Neuronal stem cell (in vitro differentiated cells): ENCODE results near the gene PNISR.

Experiments
- DNase-seq: peaks from one replicate; pipeline ENCODE4 v3.0.0-alpha.2; 2013; ENCODE audit warnings: low spot score
- H2AFZ ChIP-seq: one replicate; pipeline ENCODE4 v1.6.1; 2013; ENCODE audit warnings: mild to moderate bottlenecking, low read length, inconsistent platforms
- H2AK5ac ChIP-seq: 2 replicates; pipeline ENCODE4 v1.6.1; 2013; ENCODE audit warnings: low read depth, mild to moderate bottlenecking, inconsistent platforms, low read length, moderate library complexity, mixed read lengths
- H2BK120ac ChIP-seq: 2 replicates; pipeline ENCODE4 v1.6.1; 2013; ENCODE audit warnings: low read depth, mild to moderate bottlenecking, inconsistent platforms, low read length, moderate library complexity, mixed read lengths
- H2BK12ac ChIP-seq: one replicate; pipeline ENCODE4 v1.6.1; 2013; ENCODE audit warnings: low read length, inconsistent platforms
- H2BK15ac ChIP-seq: 2 replicates; pipeline ENCODE4 v1.6.1; 2013; ENCODE audit warnings: mild to moderate bottlenecking, low read length, inconsistent platforms, mixed read lengths
- H2BK5ac ChIP-seq: one replicate; pipeline ENCODE4 v1.6.1; 2013; ENCODE audit warnings: inconsistent platforms, mild to moderate bottlenecking, low read length, moderate library complexity
- H3K14ac ChIP-seq: one replicate; pipeline ENCODE4 v1.6.1; 2013; ENCODE audit warnings: low read length, inconsistent platforms
- H3K18ac ChIP-seq: 2 replicates; pipeline ENCODE4 v1.6.1; 2013; ENCODE audit warnings: low read length, inconsistent platforms
- H3K23ac ChIP-seq: 2 replicates; pipeline ENCODE4 v1.6.1; 2013; ENCODE audit warnings: low read depth, mild to moderate bottlenecking, mixed read lengths, low read length, inconsistent platforms; ENCODE audit not compliant: poor library complexity
- H3K27ac ChIP-seq: replicated peaks from 3 replicates; pipeline ENCODE4 v1.5.1; 2013; ENCODE audit warnings: low read length, inconsistent platforms
- H3K27me3 ChIP-seq, 3 experiments: 2 replicates each; pipeline ENCODE4 v1.6.1; 2013; ENCODE audit warnings: low read length in 3 of 3, mild to moderate bottlenecking in 2 of 3, inconsistent platforms in 1 of 3, low read depth in 1 of 3, mixed read lengths in 1 of 3, moderate library complexity in 1 of 3; ENCODE audit not compliant: control insufficient read depth in 3 of 3, insufficient read depth in 3 of 3
- H3K36me3 ChIP-seq, 2 donors: replicated peaks in 1 of 2; 2 replicates each; pipeline ENCODE4 v1.6.1; 2013; ENCODE audit warnings: low read length in 2 of 2; ENCODE audit not compliant: control insufficient read depth in 2 of 2, insufficient read depth in 2 of 2
- H3K4ac ChIP-seq: 2 replicates; pipeline ENCODE4 v1.6.1; 2013; ENCODE audit warnings: inconsistent platforms, mild to moderate bottlenecking, low read length, moderate library complexity
- H3K4me1 ChIP-seq, 2 donors: 1 replicate in 1 of 2; 2 replicates in 1 of 2; pipeline ENCODE4 v1.6.1; 2013; ENCODE audit warnings: low read length in 2 of 2, low read depth in 1 of 2; ENCODE audit not compliant: control insufficient read depth in 2 of 2, insufficient read depth in 1 of 2
- H3K4me2 ChIP-seq: one replicate; pipeline ENCODE4 v1.6.1; 2013; ENCODE audit warnings: mild to moderate bottlenecking, low read length, inconsistent platforms; ENCODE audit not compliant: insufficient read depth, poor library complexity, severe bottlenecking
- H3K4me3 ChIP-seq, 2 donors: 2 replicates each; pipeline ENCODE4 v1.5.1; 2013; ENCODE audit warnings: low read length in 2 of 2, mild to moderate bottlenecking in 2 of 2, inconsistent platforms in 1 of 2, moderate library complexity in 1 of 2
- H3K79me1 ChIP-seq: one replicate; pipeline ENCODE4 v1.6.1; 2013; ENCODE audit warnings: low read depth, mild to moderate bottlenecking, inconsistent platforms, low read length, moderate library complexity
- H3K9ac ChIP-seq: one replicate; pipeline ENCODE4 v1.6.1; 2013; ENCODE audit warnings: mild to moderate bottlenecking, low read depth, low read length, inconsistent platforms; ENCODE audit not compliant: poor library complexity
- H3K9me3 ChIP-seq, 2 donors: replicated peaks in 1 of 2; 2 replicates each; pipeline versions ENCODE3 to v1.6.1; 2013; ENCODE audit warnings: low read length in 2 of 2, mild to moderate bottlenecking in 2 of 2, inconsistent platforms in 1 of 2, low read depth in 1 of 2, mixed read lengths in 1 of 2, moderate library complexity in 1 of 2; ENCODE audit not compliant: control insufficient read depth in 2 of 2, insufficient read depth in 1 of 2
- H4K8ac ChIP-seq: one replicate; pipeline ENCODE4 v1.6.1; 2013; ENCODE audit warnings: low read depth, mild to moderate bottlenecking, inconsistent platforms, low read length, moderate library complexity
- H4K91ac ChIP-seq: one replicate; pipeline ENCODE4 v1.6.1; 2013; ENCODE audit warnings: low read length, low read depth, mild to moderate bottlenecking, inconsistent platforms; ENCODE audit not compliant: poor library complexity
- WGBS, 2 donors: extraction: QIAGEN DNeasy Blood & Tissue Kit; methylation state at CpG; one replicate each; pipeline ENCODE4 v1.1.7; 2013; ENCODE audit warnings: missing lambda C conversion rate in 2 of 2, mixed read lengths in 1 of 2; ENCODE audit not compliant: insufficient read length in 2 of 2, insufficient replicate concordance in 1 of 2; ENCODE audit errors: extremely low coverage in 2 of 2; 5-methylcytosine and 5-hydroxymethylcytosine counted together

Gene PNISR

GRCh38 chr6:99369533-99369932 lies 55.6 kb downstream of the PNISR start:
- H3K4ac ChIP-seq = no peak overlapping the region
- no peak overlapping the region for H4K91ac ChIP-seq
- no peak overlapping the region for H3K14ac ChIP-seq
- no peaks in the 10 kb centered on the region for H3K9me3 ChIP-seq
- H4K8ac ChIP-seq = no peak overlapping the region
- H2BK15ac ChIP-seq = no peak overlapping the region
- no peak overlapping the region for H2AFZ ChIP-seq
- H2BK12ac ChIP-seq = no peak overlapping the region
- H3K9ac ChIP-seq = no peak overlapping the region
- H3K4me3 ChIP-seq = no peak overlapping the region
- H3K23ac ChIP-seq = no peak overlapping the region
- no peaks in the 10 kb centered on the region for H3K79me1 ChIP-seq
- H2BK5ac ChIP-seq = no peak overlapping the region
- H2AK5ac ChIP-seq = no peak overlapping the region
- no peak overlapping the region for H3K4me2 ChIP-seq
- H3K27ac ChIP-seq = no peak overlapping the region
- H2BK120ac ChIP-seq = no peak overlapping the region
- H3K27me3 ChIP-seq = no peaks in the 10 kb centered on the region
- no peaks in the 10 kb centered on the region for H3K36me3 ChIP-seq
- no peak overlapping the region for H3K18ac ChIP-seq
- peaks cover 0 to 3% of the 10 kb centered on the region in 2 donors for H3K4me1 ChIP-seq
- DNase-seq = no peak

DNA sequence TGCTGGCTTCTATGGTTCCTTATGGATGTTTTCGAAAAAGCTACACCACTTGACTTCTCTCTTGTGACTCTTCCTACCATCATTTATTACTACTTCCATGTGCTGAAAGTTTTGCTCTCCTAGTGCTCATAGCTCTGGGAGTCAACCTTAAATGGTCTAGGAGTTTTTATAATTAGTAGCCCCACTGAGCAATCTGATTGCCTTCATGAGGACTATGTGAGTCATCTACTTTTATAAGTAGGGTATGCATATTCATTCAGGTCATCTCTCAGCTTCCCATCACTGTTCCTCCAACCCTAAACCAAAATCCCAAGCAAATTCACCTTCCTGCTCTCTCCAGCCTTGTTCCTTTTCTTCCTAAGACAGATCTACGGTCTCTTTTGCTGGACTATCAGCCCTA lies 58.3 kb downstream of the PNISR start:
- Histone ChIP-seq H3K14ac (no peak overlapping the region), H3K18ac (no peak overlapping the region), H2BK120ac (no peak overlapping the region), H3K79me1 (no peaks in the 10 kb centered on the region), H2BK5ac (no peak overlapping the region), H3K4ac (no peak overlapping the region), H3K4me1 (peaks cover 0 to 3% of the 10 kb centered on the region in 2 donors), H3K27me3 (no peaks in the 10 kb centered on the region), H2AK5ac (no peak overlapping the region), H2AFZ (no peak overlapping the region), H3K23ac (no peak overlapping the region), H2BK12ac (no peak overlapping the region), H3K9ac (no peak overlapping the region), H3K27ac (no peak overlapping the region), H3K4me3 (no peak overlapping the region), H4K91ac (no peak overlapping the region), H3K36me3 (no peaks in the 10 kb centered on the region), H4K8ac (no peak overlapping the region), H2BK15ac (no peak overlapping the region), H3K4me2 (no peak overlapping the region), H3K9me3 (no peaks in the 10 kb centered on the region)
- no peak for DNase-seq
- WGBS, 2 donors = no CpG with 5 or more reads among the region's 2 CpGs

- H3K9me3 ChIP-seq = no peaks in the 10 kb centered on the region
- no peak overlapping the region for H2BK15ac ChIP-seq
- no peaks in the 10 kb centered on the region for H3K27me3 ChIP-seq
- no peak overlapping the region for H3K4me3 ChIP-seq
- no peak overlapping the region for H2BK12ac ChIP-seq
- no peak overlapping the region for H2BK120ac ChIP-seq
- no peak overlapping the region for H2AK5ac ChIP-seq
- H3K4me2 ChIP-seq = no peak overlapping the region
- WGBS, 2 donors = no CpG with 5 or more reads among the region's 5 CpGs
- no peaks in the 10 kb centered on the region for H3K79me1 ChIP-seq
- H2AFZ ChIP-seq = no peak overlapping the region
- no peak for DNase-seq
- H3K36me3 ChIP-seq = no peaks in the 10 kb centered on the region
- H3K14ac ChIP-seq = no peak overlapping the region
- H2BK5ac ChIP-seq = no peak overlapping the region
- H3K18ac ChIP-seq = no peak overlapping the region
- H3K27ac ChIP-seq = no peak overlapping the region
- no peak overlapping the region for H4K8ac ChIP-seq
- no peak overlapping the region for H3K9ac ChIP-seq
- H3K4ac ChIP-seq = no peak overlapping the region
- H4K91ac ChIP-seq = no peak overlapping the region
- no peaks in the 10 kb centered on the region for H3K4me1 ChIP-seq
- H3K23ac ChIP-seq = no peak overlapping the region
These were observed 61.1 kb downstream of the PNISR start for GRCh38 chr6:99364026-99364425.

- H3K14ac ChIP-seq = no peak overlapping the region
- no peak overlapping the region for H2BK120ac ChIP-seq
- no peak overlapping the region for H3K18ac ChIP-seq
- peaks cover 0 to 3% (median 0%) of the 10 kb centered on the region in 3 experiments for H3K27me3 ChIP-seq
- no peak overlapping the region for H3K4me3 ChIP-seq
- no peak overlapping the region for H2BK12ac ChIP-seq
- no peak overlapping the region for H2BK5ac ChIP-seq
- H4K8ac ChIP-seq = no peak overlapping the region
- H3K4me1 ChIP-seq = no peaks in the 10 kb centered on the region
- H3K4me2 ChIP-seq = no peak overlapping the region
- DNase-seq = no peak
- H3K79me1 ChIP-seq = no peaks in the 10 kb centered on the region
- no peak overlapping the region for H4K91ac ChIP-seq
- H2BK15ac ChIP-seq = no peak overlapping the region
- no peak overlapping the region for H3K23ac ChIP-seq
- no peaks in the 10 kb centered on the region for H3K9me3 ChIP-seq
- no peak overlapping the region for H3K9ac ChIP-seq
- no peaks in the 10 kb centered on the region for H3K36me3 ChIP-seq
- WGBS, 2 donors = no CpG with 5 or more reads among the region's 1 CpG
- H3K27ac ChIP-seq = no peak overlapping the region
- no peak overlapping the region for H2AK5ac ChIP-seq
- no peak overlapping the region for H3K4ac ChIP-seq
- no peak overlapping the region for H2AFZ ChIP-seq
These were observed 62.3 kb downstream of the PNISR start for GRCh38 chr6:99362678-99363268.
